GM19467 (cell line): ENCODE data around the gene DMAP1.

Experiments used
- ATAC-seq: cut with Tn5 transposase; IDR thresholded peaks from one replicate; pipeline ENCODE4 v1.9.1; 2021; ENCODE audit warnings: mild to moderate bottlenecking, moderate library complexity; ENCODE audit not compliant: unreplicated experiment

The DMAP1 gene

DNA sequence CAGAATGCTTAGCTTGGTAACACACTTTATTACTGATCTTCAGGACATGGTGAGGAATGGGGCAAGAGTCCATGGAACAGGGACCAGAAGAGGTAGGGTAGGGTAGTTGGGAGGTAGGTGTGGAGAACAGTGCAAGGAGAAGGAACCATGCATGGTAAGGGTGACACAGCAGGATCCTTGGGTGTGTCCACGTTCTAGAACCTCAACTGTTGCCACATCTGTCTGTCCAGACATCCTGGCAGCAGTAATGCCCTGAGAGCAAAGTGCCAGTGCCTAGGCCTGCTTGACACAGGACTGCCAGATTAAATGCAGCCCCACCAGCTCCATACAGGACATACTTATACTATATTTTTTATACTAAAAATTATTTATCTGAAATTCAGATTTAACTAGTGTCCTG, 13.9 kb downstream of the DMAP1 start:
- ATAC-seq: no peak

DNA sequence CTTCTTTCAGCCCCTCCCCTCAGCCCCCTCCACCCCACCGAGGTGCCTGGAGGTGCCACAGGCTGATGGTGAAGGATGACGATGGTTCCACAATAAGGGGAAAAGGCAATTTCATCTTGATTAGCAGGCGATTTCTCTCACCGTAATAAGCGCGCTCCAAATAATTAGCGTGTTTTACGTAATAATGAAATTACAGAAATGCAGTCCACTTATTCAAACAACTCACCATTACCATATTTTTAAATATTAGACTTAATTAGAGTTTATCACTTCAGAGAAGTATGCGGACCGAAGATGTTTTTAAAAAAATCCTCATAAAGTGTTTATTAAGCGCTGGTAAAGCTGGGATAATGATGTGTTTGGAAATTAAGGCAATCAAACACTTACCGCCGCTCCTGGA, 14.9 kb downstream of the DMAP1 start:
- no peak for ATAC-seq

DNA sequence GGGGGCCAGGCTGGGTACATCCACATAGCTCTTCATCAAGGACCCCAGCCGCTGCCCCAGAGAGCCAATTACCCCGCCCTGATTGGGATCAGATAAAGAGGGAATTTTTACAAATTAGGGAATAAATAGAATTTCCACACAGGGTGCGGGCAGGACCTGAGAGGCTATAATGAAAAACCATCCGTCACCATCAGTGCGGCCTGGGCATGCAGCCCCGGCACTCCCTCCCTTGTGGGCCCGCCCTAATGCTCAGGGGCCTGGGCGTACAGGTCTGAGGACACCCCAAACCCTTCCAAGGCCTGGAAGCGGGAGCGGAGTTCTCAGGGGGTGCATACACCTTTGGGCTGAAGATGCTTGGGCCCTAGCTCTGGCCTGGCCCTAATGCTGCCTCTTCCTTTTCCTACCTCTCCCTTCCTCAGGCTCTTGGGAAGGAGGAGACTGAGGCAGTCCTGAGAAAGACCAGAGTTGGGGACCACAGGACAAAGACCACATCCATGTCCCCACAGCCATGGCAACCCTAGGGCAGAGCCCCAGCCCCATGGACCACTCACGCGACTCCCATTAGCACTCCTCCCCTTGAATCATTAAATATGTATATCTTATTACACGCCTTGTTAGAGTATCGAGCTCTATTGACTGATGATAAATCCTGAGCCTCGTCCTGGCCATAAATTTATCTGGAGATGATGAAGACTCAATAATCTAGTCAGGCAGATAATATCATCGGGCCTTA, 16.3 kb downstream of the DMAP1 start:
- no peak for ATAC-seq

DNA sequence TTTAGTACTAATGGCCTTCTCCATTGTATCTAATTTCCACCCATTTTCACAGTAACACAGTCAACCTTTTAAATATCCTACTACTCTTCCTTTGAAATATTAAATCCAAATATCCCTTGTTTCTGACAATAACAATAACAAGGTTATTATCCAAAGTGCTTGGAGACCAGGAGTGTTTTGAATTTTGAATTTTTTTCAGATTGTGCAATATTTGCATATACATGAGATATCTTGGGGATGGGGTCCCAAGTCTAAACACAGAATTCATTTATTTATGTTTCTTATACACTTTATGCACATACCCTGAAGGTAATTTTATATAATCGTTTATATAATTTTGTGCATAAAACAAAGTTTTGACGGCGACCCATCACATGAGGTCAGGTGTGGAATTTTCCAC, 17.5 kb downstream of the DMAP1 start:
- ATAC-seq: no peak

DNA sequence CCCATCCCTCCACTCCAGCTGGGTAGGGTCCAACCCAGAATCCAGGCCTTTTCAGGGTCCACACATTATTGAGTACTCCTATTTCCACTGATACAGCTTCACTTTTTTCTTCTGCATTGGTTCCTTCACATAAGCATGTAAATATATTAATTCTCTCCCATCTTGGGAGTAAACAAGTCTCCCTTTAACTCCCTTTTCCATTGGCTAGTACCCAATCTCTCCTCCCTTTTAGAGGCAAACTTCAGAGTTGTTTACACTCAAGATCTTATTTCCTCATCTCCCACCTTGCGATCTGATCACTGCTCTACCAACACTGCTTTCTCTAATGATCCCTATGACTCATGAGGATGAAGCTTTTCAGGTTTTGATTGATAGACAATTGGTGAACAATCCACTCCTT, 20.3 kb downstream of the DMAP1 start:
- no peak for ATAC-seq

DNA sequence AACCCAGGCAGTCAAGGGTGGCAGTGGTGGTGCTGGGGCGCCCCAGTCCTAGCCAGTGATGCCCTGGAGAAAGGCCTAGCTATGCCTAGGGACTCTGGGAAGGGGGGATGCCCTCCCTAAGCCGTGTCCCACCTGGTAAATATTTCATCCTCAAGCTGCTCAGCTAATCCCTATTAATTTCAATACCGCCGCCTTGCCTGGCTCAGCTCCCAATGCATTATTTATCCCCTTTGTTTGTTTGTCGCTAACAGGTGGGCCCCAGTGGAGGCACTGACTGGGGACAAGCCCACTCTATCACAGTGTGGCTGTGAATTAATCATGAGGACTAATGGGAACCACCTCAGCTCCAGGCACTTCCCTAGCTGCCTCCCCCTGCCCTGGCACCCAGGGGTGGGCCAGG, 22.5 kb downstream of the DMAP1 start:
- no peak for ATAC-seq

DNA sequence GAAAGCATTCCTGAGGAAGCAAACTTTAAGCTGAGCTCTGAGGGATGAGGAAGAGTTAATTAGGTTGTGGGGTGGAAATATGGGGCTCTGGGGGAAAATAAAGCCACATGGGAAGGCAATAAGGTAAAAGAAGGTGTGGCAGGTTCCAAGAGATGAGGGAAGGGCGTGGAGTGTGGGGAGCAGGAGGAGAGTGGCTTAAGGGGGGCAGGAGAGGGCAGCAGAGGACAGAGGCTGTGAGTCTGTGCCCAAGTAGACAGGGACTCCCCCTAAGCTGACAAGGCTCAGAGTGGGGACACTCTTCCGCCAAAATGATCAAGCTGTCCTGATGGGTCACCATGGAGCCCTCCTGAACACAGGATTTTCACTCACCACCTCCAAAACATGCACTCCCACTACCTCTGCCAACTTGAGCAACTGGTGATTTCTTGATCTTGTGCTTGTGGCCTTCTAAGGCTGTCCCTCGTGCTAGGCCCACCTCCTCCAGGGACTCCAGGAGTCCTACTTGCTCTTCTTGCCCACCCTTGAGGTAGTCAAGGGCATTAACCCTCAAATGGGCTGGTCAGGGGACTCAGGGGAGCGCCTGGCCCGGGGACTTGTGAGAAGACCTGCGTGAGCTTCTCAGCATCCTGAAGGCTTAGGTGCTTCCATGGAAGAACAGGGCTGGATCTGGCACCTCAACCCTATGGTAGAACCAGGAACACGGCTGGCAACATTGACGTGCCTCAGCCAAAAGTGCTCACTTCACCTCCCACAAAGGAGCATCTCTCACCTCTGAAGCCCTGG, 23.4 kb downstream of the DMAP1 start:
- no peak for ATAC-seq

DNA sequence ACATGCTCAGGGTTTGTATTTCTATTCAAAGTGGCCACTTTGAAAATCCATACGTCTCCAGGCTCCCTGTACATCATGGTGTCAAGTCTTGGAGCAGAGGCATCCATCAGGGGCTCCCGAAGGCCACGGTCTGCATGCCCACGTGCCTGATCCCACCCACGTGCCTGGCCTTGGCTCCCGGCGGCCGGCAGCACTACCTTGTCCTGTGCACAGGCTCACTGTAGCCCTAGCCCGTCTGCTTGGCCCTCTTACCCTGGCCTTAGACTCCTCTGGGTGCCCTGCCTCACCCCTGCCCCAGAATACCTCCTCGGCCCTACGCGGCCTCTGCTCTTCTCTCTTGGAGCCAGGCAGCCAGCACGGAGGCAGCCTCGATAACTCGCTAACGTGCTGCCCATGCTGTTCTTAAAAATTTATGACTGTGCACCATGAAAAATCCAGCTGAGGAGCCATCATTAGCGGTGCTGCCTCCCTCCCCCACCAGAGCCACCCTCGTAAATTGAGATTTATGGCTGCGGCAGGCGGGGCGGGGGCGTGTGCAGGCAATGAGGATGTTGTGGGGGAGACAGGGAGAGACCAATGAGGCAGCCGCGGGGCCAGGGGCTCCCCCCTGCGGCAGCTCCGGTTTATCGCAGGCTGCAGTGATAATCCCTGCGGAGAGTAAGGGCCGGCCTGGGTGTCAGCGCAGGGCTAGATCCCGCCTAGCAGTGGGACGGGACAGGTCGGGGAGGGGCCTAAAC, 24.6 kb downstream of the DMAP1 start:
- ATAC-seq: no peak

DNA sequence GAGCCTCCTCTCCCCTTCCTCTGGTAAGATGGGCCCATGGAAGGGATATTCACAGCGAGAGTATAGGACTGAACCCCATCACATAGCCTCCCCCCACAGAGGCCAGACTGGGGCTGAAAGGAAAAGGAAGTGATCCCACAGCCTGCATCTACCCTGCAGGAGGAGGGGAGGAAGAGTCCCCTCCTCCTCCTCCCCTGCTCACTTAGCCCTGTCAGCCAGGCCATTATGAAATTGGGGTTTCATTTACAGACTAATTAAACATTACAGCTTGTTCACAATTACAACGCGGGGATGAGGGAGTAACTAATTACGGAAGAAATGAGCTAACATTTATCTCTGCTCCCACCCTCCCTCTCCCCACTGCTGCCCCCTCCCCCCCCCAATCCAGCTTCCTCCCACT, 25.4 kb downstream of the DMAP1 start:
- ATAC-seq: no peak

DNA sequence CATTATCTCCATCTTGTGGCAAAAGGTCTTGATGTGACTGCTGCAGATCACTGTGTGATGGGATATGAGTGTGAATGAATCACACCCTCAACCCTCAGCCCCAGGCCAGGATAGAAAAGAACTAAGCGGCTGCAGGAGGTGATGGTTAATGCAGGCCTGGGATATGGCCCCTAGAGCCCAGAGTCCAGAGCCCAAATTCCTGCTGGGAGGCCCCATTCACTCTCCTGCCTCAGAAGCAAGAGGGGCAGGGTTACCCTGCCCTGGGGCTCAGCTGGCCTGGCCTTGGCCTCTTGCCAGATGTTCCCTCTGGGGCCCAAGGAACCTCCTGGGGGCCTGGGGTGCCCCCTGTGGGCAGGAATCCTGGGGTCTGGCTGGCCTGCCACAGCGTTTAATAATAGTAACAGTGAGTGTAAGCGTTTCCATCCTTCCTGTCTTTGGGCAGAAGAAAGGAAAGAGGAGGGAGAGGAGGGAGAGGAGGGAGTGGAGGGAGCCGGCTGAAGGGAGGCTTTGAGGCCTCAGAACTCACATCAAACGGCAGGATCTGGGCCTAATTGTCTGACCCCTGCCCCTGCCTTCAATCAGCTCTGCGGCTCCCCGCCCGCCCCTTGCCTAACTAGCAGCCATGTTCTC, 26.2 kb downstream of the DMAP1 start:
- no peak for ATAC-seq

DNA sequence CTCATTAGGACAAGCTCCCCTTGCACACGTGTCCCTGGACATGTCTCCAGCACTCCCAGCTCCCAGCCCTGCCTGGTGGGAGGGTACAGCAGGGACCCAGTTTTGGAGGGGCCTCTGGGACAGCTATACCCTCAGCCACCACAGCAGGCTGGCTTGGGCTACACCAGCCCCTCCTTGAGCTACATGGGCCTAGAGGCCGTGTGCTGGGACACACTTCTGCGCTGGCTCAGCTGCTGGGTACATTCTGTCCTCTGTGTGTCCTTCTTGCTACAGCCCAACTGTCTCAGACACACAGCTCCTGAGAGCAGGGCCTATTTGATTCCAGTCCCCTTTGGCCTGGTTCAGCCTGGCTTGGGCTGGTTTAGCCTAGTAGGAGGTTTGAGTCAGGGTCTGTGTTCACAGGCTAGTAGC, 26.7 kb downstream of the DMAP1 start:
- no peak for ATAC-seq

DNA sequence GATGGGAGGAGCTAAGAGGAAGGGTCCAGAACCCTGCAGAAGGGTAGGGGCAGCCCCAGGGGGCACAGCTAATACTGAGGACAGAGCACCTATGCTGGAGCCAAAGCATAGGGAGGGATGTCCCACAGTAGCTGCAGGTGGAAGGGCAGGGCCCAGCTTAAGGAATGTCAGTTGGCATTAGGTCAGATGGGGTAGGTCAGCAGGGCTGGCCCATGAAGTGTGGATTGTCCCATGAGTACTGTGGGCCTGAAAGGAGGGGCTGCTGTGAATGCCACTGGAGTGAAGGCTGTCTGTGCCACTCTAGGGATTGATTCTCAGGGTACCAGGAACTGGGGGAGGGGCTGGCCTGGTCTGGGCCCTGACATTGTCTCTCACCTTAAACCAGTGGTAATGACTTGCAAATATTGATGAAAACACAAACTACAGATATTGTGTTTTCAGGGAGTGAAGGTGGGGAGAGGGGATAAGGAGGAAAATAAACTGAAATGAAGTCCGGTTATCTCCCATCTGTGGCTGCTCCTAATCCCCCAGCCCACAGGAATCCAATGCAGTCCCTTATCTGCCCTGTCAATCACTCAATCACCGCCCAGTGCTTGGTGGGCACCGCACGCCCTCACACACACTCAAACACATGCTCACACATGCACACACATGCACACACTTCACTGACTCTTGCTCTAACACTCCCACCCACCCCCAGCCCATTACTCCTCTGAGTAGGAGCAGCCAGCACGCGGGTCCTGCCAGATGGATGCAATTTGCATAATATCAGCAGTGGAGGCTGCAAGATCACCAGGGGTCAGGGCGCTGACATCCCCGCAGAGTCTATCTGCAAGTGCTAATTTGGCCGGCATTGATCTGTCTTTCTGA, 27.8 kb downstream of the DMAP1 start:
- ATAC-seq: no peak

DNA sequence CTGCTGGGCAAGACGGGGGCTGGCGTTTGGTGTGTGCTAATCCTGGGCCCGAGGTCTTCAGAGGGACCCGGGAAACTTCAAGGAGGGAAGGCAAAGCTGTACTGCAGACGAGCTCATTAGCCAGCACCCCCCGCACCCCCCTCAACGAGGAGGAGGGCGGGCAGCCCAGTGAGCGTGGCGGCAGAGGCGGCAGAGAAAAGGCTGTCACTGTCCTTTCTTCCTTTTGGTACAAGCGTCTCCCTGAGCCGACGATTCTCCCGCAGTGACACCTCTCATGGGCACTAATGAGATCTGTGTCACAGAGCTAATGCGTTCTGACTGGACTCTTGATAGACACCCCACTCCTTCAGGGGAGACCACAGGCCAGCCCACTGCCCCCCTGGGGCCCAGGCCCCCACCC, 29.5 kb downstream of the DMAP1 start:
- ATAC-seq: no peak

DNA sequence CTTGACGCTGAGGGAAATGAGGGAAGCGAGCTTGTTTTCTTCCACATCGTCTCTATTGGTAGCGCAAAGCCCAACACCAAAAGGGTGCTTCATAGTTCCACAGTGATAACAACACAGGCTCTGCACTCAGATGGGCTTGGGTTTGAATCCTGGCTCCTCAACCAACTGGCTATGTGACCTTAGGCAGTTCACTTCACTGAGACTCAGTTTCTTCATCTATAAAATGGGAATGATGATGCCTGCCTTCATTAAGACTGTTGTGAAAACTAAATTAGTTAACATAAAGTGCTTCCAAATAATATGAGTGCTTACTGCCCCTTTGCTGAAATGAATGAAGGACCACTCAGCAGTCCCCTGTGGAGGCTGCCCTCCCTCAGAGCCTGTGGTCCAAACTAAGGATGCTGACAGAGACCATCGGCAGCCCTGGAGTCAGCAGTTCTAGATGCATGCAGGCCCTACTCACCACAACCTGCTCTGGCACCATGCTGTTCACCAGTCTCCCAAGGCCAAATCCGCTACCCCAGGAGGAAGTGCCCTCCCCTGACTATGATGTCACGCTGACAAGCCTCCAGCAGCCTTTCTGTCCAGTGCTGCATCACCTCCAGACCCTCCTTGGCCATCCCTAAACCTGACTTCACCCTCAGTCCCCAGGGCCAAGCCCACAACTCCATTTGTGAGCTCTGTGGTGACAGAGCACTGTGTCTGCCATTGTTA, 30.7 kb downstream of the DMAP1 start:
- no peak for ATAC-seq

DNA sequence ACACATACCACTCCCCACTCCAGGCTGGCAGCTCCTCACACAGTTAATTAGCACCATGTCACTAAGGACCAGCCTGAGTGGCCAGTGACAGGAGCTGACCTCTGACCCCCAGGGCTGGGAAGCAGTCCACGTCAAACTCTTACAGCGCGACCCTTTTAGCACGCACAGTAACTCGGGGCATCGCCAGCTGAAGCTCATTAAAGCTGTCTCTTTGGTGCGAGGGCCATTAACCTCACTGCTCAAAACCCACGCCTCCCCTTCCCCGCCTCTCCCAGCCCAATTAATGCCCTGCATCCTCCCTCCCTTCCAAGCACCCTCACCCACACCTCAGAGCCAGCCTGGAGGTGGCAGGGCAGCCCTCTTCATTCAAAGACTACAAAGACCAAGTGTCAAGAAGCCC, 31.7 kb downstream of the DMAP1 start:
- no peak for ATAC-seq

DNA sequence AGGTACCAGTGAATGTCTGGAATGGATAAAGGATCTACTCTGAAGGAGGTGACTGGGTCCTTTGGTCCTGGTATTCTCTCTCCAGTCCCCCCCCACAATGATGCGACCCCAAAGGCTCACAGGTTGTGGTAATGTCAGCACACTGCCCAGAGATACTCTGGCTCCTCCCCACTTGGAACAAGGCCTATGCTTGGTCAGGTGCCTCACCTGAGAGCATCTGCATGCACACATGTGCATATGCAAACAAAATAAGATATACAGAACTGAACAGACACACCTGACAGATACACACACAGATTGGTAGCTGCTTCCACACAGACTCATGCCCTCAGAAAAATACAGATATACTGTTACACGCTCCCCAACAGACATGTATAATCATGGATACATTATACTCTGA, 33.5 kb downstream of the DMAP1 start:
- ATAC-seq: no peak

DNA sequence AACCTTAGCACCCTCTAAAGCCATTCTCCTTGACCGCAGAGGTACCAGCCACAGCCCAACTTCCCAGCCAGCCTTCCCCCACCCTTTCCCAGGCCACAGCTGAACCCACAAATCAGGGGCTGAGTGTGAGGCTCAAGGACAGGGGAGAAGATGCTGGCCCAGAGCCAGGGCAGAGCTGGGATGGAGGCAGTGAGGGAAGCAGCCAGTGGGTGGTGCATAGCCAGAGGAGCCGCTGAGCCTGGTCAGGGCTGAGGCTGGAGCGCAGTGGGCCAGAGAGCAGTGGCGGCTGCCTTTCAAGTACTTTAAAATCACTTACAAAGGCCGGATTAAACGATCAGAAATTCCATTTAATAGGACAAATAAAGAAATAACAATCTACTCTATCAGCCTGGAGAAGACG, 36.3 kb downstream of the DMAP1 start:
- no peak for ATAC-seq

DNA sequence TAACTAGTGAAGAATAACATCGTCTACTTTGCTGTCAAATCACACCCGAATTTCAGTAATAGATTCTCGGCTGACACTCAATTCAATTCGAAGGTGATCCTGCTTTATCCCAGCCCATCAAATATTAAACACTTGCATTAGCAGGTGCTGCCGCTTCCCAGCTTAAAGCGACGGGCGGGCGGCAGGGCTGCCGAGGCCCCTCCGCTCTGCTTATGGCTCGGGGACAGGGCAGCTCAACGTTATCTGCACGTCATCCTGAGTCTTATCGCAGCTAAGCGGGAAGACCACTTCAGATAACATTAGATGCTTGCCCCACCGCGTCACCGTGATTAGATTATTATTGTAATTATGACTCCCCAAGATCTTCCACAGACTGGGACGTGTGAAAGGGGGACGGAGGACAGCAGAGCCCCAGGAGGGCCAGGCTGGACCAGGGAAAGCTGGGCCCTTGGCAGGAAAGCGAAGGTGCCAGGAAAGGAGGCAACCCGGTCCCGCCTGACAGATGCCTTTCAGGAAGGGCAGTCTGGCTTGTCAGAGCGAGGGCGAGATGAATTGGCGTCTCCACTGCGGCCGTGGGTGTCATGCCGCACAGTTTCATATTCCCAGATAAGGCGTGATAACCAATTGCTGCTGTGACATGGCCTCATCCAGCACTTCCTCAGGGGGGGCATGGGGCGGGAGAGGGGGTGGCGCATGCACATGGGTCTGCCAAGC, 37.0 kb downstream of the DMAP1 start:
- ATAC-seq: no peak

DNA sequence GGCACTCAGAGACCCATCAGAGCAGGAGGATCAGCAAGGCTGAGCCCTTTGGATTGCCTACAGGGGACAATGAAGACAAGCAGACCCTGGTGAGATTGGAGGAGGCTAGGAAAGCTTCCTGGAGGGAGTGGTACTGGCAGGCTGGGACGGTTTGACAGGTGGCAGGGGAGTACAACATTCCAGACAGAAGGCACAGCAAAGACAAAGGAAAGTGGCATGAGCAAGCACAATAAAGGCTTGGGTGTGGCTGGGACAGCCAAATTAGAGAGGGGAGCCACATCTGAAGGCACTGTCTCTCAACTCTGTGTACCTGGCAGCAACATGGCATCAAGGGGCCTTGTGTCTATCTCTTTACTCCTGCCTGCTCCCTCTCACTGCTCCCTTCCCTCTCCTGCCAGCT, 38.2 kb downstream of the DMAP1 start:
- no peak for ATAC-seq
